Measurements from ENCODE around the gene JADE1. TPM values are rescaled to one million over a fixed set of nuclear protein-coding genes. Genes with fewer than 3 reads are reported as not detected.
A peak's percentile ranks its signal among the peaks of the same experiment; 100 is the strongest.

Gene JADE1
- total and polyA plus RNA-seq, 4 donors: 5.0 to 17.6 (median 10.5) TPM

DNA sequence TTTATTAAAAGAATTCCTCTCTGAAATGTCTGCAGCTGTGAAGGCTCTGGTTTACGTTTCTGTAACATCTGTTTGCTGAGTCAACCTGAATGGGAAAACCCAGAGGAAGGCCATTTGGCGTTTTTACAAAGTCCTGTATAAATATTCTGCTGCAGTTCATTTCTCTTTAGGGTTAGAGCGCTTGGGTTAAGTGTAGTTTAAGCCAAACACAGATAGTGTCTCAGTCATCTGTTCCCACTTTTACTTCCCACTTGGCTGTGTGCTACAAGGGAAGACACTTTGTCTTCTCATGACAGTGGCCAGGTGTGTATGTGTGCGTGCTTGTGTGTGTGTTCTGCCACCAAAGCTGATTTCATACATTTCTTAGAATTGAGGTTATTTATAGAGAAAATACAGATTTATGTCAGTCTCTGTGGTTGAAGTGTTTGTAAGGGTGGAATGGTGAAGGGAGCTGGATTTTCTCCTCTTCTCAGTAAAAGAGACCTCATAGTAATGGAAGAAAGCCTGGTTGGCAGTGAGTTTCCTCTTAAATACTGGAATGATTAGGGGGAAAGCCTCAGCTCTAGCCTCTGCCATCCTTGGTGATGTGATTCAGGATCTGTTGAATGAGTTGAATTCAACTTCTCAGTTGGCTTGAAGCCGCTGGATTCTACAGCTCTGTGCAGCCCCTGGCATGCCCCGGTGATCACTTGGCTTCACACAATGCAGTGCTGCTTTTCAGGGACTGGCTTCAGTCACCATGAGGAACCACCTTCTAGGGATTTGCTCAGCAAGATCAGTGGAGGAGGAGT is 50.6 kb downstream of the JADE1 start:
- no peak for DNase-seq (ENCODE audit: low spot score)
- Histone ChIP-seq H3K4me1 (ENCODE audit: control insufficient read depth in 4 of 4, insufficient read depth in 4 of 4, low read length in 3 of 4) (peaks cover 0 to 8% (median 3%) of the 10 kb centered on the region in 4 donors), H3K9me3 (ENCODE audit: control insufficient read depth in 4 of 4, low read length in 3 of 4) (no peaks in the 10 kb centered on the region), H3K9ac (ENCODE audit: low read depth in 1 of 2, low read length in 2 of 2) (no peak overlapping the region), H3K27me3 (ENCODE audit: control insufficient read depth in 4 of 4, insufficient read depth in 4 of 4, low read length in 3 of 4) (no peaks in the 10 kb centered on the region), H3K27ac (ENCODE audit: low read depth in 1 of 2, low read length in 2 of 2) (no peak overlapping the region), H3K36me3 (ENCODE audit: control insufficient read depth in 4 of 4, insufficient read depth in 3 of 4, low read depth in 1 of 4, low read length in 3 of 4) (peaks cover 9 to 68% (median 39%) of the 10 kb centered on the region in 4 donors), H3K4me3 (ENCODE audit: low read depth in 1 of 3, low read length in 3 of 3) (no peak overlapping the region)
- TF ChIP-seq YY1 (IDR thresholded peaks at IDR 0.05): no peak
- TF ChIP-seq NR2F2 (IDR thresholded peaks at IDR 0.05): peak; percentile 41
- TF ChIP-seq, protein P1, sequence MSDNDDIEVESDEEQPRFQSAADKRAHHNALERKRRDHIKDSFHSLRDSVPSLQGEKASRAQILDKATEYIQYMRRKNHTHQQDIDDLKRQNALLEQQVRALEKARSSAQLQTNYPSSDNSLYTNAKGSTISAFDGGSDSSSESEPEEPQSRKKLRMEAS (IDR thresholded peaks at IDR 0.05): no peak
- TF ChIP-seq GABPA (IDR thresholded peaks at IDR 0.05 in 1 of 2, conservative IDR thresholded peaks at IDR 0.05 in 1 of 2): no peak
- 74% methylated on average over 6 of the region's 6 CpGs for WGBS

DNA sequence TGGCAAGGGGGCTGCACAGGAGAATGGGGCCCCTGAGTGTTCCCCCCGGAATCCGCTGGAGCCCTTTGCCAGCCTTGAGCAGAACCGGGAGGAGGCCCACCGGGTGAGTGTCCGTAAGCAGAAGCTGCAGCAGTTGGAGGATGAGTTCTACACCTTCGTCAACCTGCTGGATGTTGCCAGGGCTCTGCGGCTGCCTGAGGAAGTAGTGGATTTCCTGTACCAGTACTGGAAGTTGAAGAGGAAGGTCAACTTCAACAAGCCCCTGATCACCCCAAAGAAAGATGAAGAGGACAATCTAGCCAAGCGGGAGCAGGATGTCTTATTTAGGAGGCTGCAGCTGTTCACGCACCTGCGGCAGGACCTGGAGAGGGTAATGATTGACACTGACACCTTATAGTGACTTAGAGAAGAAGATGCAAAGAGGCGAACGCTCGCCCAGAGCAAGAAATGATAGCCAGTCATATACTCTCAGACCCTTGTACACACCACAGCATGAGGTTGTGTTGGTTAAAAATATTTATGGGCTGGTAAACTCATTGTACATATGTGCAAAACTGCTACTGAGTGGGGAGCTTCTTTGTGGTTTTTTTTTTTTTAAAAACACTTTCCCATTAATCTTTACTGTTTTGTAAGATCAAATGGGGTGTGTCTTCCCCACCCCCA is 52.5 kb downstream of the JADE1 start:
- Histone ChIP-seq H3K36me3 (ENCODE audit: control insufficient read depth in 4 of 4, insufficient read depth in 3 of 4, low read depth in 1 of 4, low read length in 3 of 4) (peaks cover 5 to 51% (median 26%) of the 10 kb centered on the region in 4 donors), H3K9me3 (ENCODE audit: control insufficient read depth in 4 of 4, low read length in 3 of 4) (no peaks in the 10 kb centered on the region), H3K4me1 (ENCODE audit: control insufficient read depth in 4 of 4, insufficient read depth in 4 of 4, low read length in 3 of 4) (peaks cover 0 to 8% (median 3%) of the 10 kb centered on the region in 4 donors), H3K27me3 (ENCODE audit: control insufficient read depth in 4 of 4, insufficient read depth in 4 of 4, low read length in 3 of 4) (no peaks in the 10 kb centered on the region), H3K9ac (ENCODE audit: low read depth in 1 of 2, low read length in 2 of 2) (no peak overlapping the region), H3K4me3 (ENCODE audit: low read depth in 1 of 3, low read length in 3 of 3) (no peak overlapping the region), H3K27ac (ENCODE audit: low read depth in 1 of 2, low read length in 2 of 2) (no peak overlapping the region)
- whole genome bisulfite sequencing: 84% methylated on average over 13 of the region's 13 CpGs
- TF ChIP-seq, protein P2, sequence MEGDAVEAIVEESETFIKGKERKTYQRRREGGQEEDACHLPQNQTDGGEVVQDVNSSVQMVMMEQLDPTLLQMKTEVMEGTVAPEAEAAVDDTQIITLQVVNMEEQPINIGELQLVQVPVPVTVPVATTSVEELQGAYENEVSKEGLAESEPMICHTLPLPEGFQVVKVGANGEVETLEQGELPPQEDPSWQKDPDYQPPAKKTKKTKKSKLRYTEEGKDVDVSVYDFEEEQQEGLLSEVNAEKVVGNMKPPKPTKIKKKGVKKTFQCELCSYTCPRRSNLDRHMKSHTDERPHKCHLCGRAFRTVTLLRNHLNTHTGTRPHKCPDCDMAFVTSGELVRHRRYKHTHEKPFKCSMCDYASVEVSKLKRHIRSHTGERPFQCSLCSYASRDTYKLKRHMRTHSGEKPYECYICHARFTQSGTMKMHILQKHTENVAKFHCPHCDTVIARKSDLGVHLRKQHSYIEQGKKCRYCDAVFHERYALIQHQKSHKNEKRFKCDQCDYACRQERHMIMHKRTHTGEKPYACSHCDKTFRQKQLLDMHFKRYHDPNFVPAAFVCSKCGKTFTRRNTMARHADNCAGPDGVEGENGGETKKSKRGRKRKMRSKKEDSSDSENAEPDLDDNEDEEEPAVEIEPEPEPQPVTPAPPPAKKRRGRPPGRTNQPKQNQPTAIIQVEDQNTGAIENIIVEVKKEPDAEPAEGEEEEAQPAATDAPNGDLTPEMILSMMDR (IDR thresholded peaks at IDR 0.05; ENCODE audit: low read depth, low read length, missing input control): no peak
- TF ChIP-seq GABPA (IDR thresholded peaks at IDR 0.05 in 1 of 2, conservative IDR thresholded peaks at IDR 0.05 in 1 of 2): no peak
- no peak for TF ChIP-seq FOXA2 (IDR thresholded peaks at IDR 0.05)
- no peak for TF ChIP-seq RAD21 (IDR thresholded peaks at IDR 0.05)
- TF ChIP-seq RXRA (IDR thresholded peaks at IDR 0.05): no peak
- DNase-seq (ENCODE audit: low spot score): no peak

DNA sequence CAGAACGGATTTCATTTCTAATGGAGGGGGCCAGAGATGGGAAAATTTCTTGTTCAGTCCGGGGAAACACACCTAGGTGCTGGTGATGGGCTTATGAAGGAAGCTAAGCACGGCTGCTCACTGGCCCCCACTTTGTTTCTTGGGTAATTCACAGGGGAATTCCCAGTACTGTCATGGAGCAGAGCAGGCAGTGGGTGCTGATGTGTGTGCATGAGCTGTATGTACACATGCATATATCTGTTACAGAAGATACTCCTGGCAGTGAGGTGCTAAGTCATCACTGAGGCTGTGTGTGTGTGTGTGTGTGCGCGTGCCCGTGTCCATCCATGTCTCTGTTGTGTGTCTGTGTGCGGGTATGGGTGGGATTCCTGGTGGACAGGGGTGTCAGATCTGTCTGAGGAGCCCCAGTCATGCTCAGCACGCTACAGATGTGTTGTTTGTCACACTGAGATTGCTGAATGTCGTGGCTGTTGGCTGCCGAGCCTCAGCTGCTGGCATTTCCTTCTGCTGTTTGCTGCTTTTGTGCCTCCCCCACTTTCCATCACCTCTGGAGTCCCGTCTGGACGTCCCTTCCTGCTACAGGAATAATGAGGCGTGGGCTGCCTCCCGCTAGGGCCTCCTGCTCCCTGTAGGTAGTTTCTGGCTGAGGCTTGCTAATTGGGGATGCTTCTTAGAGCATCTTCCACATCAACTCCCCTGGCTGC is 53.3 kb downstream of the JADE1 start:
- H3K4me3 ChIP-seq (ENCODE audit: low read depth in 1 of 3, low read length in 3 of 3): no peak overlapping the region
- H3K4me1 ChIP-seq (ENCODE audit: control insufficient read depth in 4 of 4, insufficient read depth in 4 of 4, low read length in 3 of 4): peaks cover 0 to 8% (median 3%) of the 10 kb centered on the region in 4 donors
- DNase-seq (ENCODE audit: low spot score): no peak
- H3K27me3 ChIP-seq (ENCODE audit: control insufficient read depth in 4 of 4, insufficient read depth in 4 of 4, low read length in 3 of 4): no peaks in the 10 kb centered on the region
- no peak overlapping the region for H3K27ac ChIP-seq (ENCODE audit: low read depth in 1 of 2, low read length in 2 of 2)
- 85% methylated on average over 14 of the region's 14 CpGs for WGBS
- TF ChIP-seq HNF4A (conservative IDR thresholded peaks at IDR 0.05) (no peak), YY1 (IDR thresholded peaks at IDR 0.05) (no peak), HNF4G (IDR thresholded peaks at IDR 0.05) (no peak), SP1 (IDR thresholded peaks at IDR 0.05) (no peak), TAF1 (conservative IDR thresholded peaks at IDR 0.05) (no peak), RAD21 (IDR thresholded peaks at IDR 0.05) (no peak), FOXA1 (IDR thresholded peaks at IDR 0.05) (no peak), EGR1 (IDR thresholded peaks at IDR 0.05; ENCODE audit: low read depth in 2 of 2) (no peak)
- TF ChIP-seq, protein P2 (IDR thresholded peaks at IDR 0.05; ENCODE audit: low read depth, low read length, missing input control): no peak
- no peaks in the 10 kb centered on the region for H3K9me3 ChIP-seq (ENCODE audit: control insufficient read depth in 4 of 4, low read length in 3 of 4)
- H3K36me3 ChIP-seq (ENCODE audit: control insufficient read depth in 4 of 4, insufficient read depth in 3 of 4, low read depth in 1 of 4, low read length in 3 of 4): peaks cover 5 to 43% (median 20%) of the 10 kb centered on the region in 4 donors
- H3K9ac ChIP-seq (ENCODE audit: low read depth in 1 of 2, low read length in 2 of 2): no peak overlapping the region
